OCI-LY3 (cell line): ENCODE results near the gene ATP2C2.

ENCODE experiments used
- H2AFZ ChIP-seq: fragments of 200-600, 300-600 bp; shearing (Covaris generic); 2 replicates; pipeline ENCODE4 v1.6.0; 2014; ENCODE audit warnings: antibody characterized with exemption, low read depth, low read length
- H3K27ac ChIP-seq: fragments of 200-600, 300-600 bp; sonication (generic); 2 replicates; pipeline ENCODE4 v1.5.1; 2014; ENCODE audit warnings: mild to moderate bottlenecking, low read length, moderate library complexity, mixed read lengths
- H3K27me3 ChIP-seq: fragments of 200-600, 300-600 bp; sonication (generic); 2 replicates; pipeline ENCODE4 v1.6.1; 2014; ENCODE audit warnings: low read depth, low read length, mixed read lengths
- H3K36me3 ChIP-seq: fragments of 200-600, 300-600 bp; sonication (generic); replicated peaks from 2 replicates; pipeline ENCODE3; 2014; ENCODE audit warnings: low read depth, low read length, mixed read lengths
- H3K4me1 ChIP-seq: fragments of 300-600, 200-600 bp; sonication (generic); 2 replicates; pipeline ENCODE4 v1.6.1; 2014; ENCODE audit warnings: low read length, mixed read lengths
- H3K4me2 ChIP-seq: fragments of 200-600, 300-600 bp; sonication (generic); 2 replicates; pipeline ENCODE4 v1.6.1; 2014; ENCODE audit warnings: low read length, mixed read lengths
- H3K4me3 ChIP-seq: fragments of 300-600, 200-600 bp; sonication (generic); 2 replicates; pipeline ENCODE4 v1.5.1; 2014; ENCODE audit warnings: antibody characterized with exemption, mild to moderate bottlenecking, low read length, moderate library complexity
- H3K79me2 ChIP-seq: fragments of 300-600, 200-600 bp; shearing (Covaris generic); 2 replicates; pipeline ENCODE4 v1.6.1; 2014; ENCODE audit warnings: mild to moderate bottlenecking, low read length, mixed read lengths
- H3K9ac ChIP-seq: fragments of 300-600, 200-600 bp; shearing (Covaris generic); 2 replicates; pipeline ENCODE4 v1.6.0; 2014; ENCODE audit warnings: mild to moderate bottlenecking, low read length, moderate library complexity
- H3K9me3 ChIP-seq: fragments of 200-600, 300-600 bp; shearing (Covaris generic); 2 replicates; pipeline ENCODE4 v1.6.1; 2014; ENCODE audit warnings: low read length, mixed read lengths; ENCODE audit not compliant: insufficient read depth
- H4K20me1 ChIP-seq: fragments of 200-600, 300-600 bp; sonication (generic); 2 replicates; pipeline ENCODE4 v1.6.1; 2016; ENCODE audit warnings: low read length, mixed read lengths; ENCODE audit not compliant: insufficient read depth
- CTCF ChIP-seq: fragments of 200-600, 300-600 bp; sonication (generic); IDR thresholded peaks from 2 replicates; pipeline ENCODE4 v1.5.1; 2014; ENCODE audit warnings: antibody characterized with exemption, low read length, low read depth
- EZH2phosphoT487 ChIP-seq: fragments of 200-600 bp; shearing (Covaris generic); IDR thresholded peaks from 2 replicates; pipeline ENCODE4 v1.6.1; 2018; ENCODE audit warnings: antibody characterized with exemption, mixed run types, low read depth

ATP2C2 gene

DNA sequence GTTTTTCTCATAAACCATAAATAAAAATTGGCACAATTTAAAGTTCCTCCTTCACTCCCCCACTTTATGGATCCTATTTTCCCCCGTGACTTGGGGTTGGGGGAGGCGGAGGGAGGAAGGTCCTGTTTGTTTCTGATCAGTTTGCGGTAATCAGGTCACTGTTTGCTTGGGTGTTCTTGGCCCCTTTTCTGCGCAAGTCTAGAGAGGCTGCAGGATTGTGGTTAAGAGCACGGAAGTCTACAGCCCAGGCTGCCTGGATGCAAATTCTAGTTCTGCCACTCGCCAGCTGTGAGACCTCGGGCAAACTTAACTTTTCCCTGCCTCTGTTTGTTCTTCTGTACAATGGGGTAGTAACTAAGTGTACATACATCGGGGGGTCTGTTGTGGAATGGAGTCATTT is 12.1 kb downstream of the ATP2C2 start:
- Histone ChIP-seq H3K4me3 (no peak overlapping the region), H3K27me3 (peaks cover 6% of the 10 kb centered on the region), H2AFZ (no peak overlapping the region), H3K4me1 (no peaks in the 10 kb centered on the region), H3K4me2 (no peak overlapping the region), H3K9ac (no peak overlapping the region), H3K79me2 (no peaks in the 10 kb centered on the region), H3K27ac (no peak overlapping the region), H3K36me3 (no peaks in the 10 kb centered on the region), H3K9me3 (no peaks in the 10 kb centered on the region), H4K20me1 (no peaks in the 10 kb centered on the region)
- TF ChIP-seq EZH2phosphoT487 (no peak), CTCF (no peak)

- Histone ChIP-seq H3K4me2 (no peak overlapping the region), H3K79me2 (no peaks in the 10 kb centered on the region), H3K27ac (no peak overlapping the region), H3K9me3 (no peaks in the 10 kb centered on the region), H2AFZ (no peak overlapping the region), H3K4me1 (no peaks in the 10 kb centered on the region), H3K36me3 (no peaks in the 10 kb centered on the region), H4K20me1 (no peaks in the 10 kb centered on the region), H3K4me3 (no peak overlapping the region), H3K27me3 (no peaks in the 10 kb centered on the region; the same call in 1 of the 2 replicates), H3K9ac (no peak overlapping the region)
- TF ChIP-seq EZH2phosphoT487, result no peak
- TF ChIP-seq CTCF, result no peak
Observed at GRCh38 chr16:84382396-84382795, 14.1 kb downstream of the ATP2C2 start.

DNA sequence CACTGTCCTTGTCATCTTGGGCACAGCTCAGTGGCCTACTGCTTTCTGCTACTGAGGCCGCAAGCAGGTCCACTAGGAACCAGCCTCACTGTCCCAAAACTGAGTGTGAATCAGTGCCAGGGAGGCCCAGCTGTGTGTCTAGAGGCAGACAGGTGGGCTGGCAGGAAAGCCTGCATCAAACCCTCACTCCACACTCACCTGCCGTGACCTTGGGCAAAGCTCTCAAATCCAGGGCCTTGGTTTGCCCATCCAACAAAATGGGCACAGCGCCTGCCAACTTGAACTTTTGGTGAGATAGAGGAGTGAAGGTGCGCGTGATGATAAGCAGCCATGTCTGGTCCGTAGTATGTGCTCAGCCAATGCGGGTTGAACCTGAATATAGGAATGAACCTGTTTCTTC is 14.8 kb downstream of the ATP2C2 start:
- no peak overlapping the region for H3K27ac ChIP-seq
- no peaks in the 10 kb centered on the region for H4K20me1 ChIP-seq
- H3K36me3 ChIP-seq, result no peaks in the 10 kb centered on the region
- no peaks in the 10 kb centered on the region for H3K79me2 ChIP-seq
- H3K4me3 ChIP-seq, result no peak overlapping the region
- no peaks in the 10 kb centered on the region for H3K9me3 ChIP-seq
- no peak overlapping the region for H3K4me2 ChIP-seq
- H3K4me1 ChIP-seq, result no peaks in the 10 kb centered on the region
- H2AFZ ChIP-seq, result no peak overlapping the region
- no peak for TF ChIP-seq EZH2phosphoT487
- no peak for TF ChIP-seq CTCF
- no peak overlapping the region for H3K9ac ChIP-seq
- no peaks in the 10 kb centered on the region; the same call in 1 of the 2 replicates for H3K27me3 ChIP-seq

DNA sequence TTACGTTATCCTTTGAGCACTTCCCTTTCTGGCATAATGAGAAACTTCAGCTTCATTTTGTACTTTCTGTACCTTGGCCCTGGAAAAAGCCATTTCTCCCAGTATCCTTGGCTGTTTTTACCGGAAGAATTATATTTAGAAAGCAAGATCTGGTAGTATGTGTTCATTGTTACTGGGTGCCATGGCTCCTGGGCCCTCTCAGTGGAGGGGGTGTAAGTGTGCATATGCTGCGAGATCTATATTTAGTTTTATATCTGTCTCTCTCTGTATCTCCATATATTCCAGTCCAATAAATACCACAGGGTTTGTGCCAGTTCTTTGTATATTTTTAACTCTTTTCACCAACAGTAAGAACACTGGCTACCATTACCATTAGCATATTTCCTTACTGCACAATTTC is 17.7 kb downstream of the ATP2C2 start:
- no peaks in the 10 kb centered on the region for H3K36me3 ChIP-seq
- TF ChIP-seq CTCF (no peak), EZH2phosphoT487 (no peak)
- H3K9me3 ChIP-seq, result no peaks in the 10 kb centered on the region

More for the DNA sequence above, 17.7 kb downstream of the ATP2C2 start:
- H4K20me1 ChIP-seq, result no peaks in the 10 kb centered on the region
- H2AFZ ChIP-seq, result no peak overlapping the region
- no peaks in the 10 kb centered on the region; the same call in 1 of the 2 replicates for H3K27me3 ChIP-seq
- no peak overlapping the region for H3K4me3 ChIP-seq
- H3K9ac ChIP-seq, result no peak overlapping the region
- H3K4me2 ChIP-seq, result no peak overlapping the region
- H3K4me1 ChIP-seq, result no peaks in the 10 kb centered on the region
- H3K27ac ChIP-seq, result no peak overlapping the region
- no peaks in the 10 kb centered on the region for H3K79me2 ChIP-seq
